Adipose tissue (tissue), 3 donors: ENCODE results near the gene DUOX1. TPM values are rescaled to one million over a fixed set of nuclear protein-coding genes. Genes with fewer than 3 reads are reported as not detected.

Experiments
- H3K27ac ChIP-seq: one replicate; pipeline ENCODE4 v1.5.1; 2013; ENCODE audit warnings: low read depth, low read length
- WGBS, 3 donors: extraction: QIAGEN DNeasy Blood & Tissue Kit; methylation state at CpG; one replicate each; pipeline ENCODE4 v1.1.7; 2013; 5-methylcytosine and 5-hydroxymethylcytosine counted together
- polyA plus RNA-seq, 3 donors: library from polyadenylated mRNA; stranded (reverse); fragments of 200-250 nt; gene quantifications; one replicate each; pipeline ENCODE4 v1.2.3, GENCODE V29; 2013
- donor health status: healthy with polysubstance abuse.
- donor health status: Bipolar disorder and iron deficiency.
- donor health status: healthy.

DUOX1 gene
- polyA plus RNA-seq, 3 donors = 0.20 to 4.1 (median 0.34) TPM

DNA sequence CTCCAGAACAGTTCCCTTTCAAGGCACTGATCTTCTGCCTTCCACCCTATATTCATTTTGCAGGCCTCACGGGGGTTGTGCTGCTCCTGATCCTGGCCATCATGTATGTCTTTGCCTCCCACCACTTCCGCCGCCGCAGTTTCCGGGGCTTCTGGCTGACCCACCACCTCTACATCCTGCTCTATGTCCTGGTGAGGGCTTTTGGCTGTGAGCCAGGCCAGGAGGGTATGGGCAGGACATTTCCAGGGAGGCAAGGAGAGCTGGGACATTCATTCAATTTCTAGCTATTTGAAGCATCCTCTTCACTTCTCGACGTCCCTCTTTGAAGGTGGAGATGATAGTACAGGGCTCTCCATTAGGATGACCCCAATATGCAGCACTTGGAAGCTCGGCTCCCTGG, 25.9 kb downstream of the DUOX1 start:
- no peak overlapping the region for H3K27ac ChIP-seq
- WGBS, 3 donors = 70 to 88% (median 75%) methylated on average over 8 of the region's 8 CpGs

DNA sequence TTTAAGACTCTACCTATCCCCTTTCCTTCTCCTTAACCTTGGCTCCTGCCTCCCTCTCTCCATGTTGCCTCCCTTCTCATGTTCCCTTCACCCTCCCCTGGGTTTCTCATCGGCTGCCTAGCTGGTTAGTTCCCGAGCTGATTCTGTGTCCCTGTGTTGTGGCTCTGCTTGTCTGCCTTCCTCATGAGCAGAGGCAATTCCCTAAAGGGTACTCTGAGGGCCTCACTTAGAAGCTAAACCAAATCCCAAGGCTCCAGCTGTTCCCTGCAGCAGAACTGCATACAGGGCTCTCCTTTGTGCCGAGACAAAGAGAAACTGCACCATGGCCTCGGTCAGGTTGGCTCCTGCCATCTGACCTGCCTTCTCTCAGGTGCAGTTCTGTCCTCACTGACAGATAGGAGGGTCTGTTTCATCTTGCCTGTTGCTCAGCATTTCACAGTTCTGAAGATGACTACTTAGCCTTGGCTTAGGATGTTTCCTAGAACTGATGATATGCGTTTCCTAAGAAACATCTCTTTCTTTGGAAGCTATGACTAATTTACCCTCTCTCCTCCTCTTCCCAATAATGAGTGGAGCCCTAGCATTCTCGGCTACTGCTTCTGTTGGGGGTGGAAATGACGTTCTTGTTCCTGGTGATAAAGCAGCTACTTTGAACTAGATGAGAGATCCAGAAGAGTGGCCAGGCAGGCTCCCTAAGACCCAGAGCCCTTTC, 27.1 kb downstream of the DUOX1 start:
- no peak overlapping the region for H3K27ac ChIP-seq
- WGBS, 3 donors = 71 to 85% (median 78%) methylated on average over 7 of the region's 7 CpGs

DNA sequence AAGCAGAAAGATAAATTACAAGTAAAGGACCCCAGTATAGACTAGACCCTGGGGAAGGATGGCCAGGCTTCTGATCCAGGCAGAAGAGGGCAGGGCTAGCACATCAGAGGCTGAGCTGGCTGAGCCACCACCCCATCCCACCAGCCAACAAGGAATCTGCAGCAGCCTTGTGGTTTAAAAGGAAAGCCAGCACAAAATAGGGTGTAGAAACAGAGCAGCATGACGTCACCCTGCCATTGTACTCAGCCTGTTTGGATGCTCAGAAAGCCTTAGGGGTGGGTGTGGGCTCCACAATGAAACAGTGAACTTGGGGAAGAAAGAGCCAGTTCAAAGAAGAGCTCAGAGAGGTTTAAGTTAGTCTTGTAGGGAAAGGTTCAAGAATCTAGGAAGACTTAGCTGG, 28.2 kb downstream of the DUOX1 start:
- no peak overlapping the region for H3K27ac ChIP-seq
- WGBS, 3 donors = 46 to 87% (median 48%) methylated on average over 1 of the region's 1 CpG

DNA sequence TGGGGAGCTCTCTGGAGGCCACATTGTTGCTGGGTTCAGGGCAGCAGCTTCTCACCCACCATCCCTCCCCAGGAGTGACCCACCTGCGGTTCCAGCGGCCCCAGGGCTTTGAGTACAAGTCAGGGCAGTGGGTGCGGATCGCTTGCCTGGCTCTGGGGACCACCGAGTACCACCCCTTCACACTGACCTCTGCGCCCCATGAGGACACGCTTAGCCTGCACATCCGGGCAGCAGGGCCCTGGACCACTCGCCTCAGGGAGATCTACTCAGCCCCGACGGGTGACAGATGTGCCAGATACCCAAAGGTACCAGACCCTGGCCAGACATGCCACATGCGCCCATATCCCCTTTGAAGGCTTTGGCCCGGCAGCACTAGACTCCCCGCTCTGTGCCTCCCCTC, 31.9 kb downstream of the DUOX1 start:
- no peak overlapping the region for H3K27ac ChIP-seq
- WGBS, 3 donors = 92 to 93% (median 93%) methylated on average over 12 to 14 of the region's 14 CpGs

DNA sequence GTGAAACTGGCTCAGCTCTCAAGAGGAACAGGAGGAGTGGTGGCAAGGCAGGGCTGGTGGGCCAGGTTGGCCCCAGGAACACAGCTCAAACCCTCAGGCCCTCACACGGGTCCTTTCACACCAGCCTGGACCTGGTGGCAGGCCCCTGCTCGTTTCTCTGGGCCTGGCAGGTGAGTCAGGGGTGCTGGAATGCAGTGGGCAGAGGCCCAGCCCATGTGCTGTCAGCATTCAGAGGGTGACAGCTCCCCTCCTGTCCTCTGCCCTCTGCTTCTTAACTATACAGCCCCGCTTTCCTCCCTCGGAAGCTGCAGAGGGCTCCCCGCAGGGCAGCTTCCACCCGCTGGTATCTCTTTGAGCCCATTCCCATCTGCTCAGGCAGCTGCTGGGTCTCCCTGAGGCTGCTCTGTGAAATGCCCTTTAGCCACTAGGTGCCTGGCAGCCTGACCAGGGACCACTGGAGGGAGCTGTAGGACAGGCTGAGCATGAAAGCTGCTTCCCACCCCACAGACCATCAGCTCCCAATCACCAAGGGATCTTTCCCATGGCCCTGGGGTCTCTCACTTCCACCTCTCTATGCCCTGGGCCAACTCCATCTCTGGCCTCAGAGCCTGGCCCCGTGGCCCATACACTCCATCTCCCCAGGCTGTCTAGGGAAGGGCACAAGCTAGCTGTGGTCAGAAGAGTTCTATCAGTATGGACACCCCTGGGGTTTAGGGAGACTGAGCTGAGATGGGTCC, 33.1 kb downstream of the DUOX1 start:
- no peak overlapping the region for H3K27ac ChIP-seq
- 5 to 13% (median 6%) methylated on average over 7 of the region's 7 CpGs for WGBS, 3 donors

DNA sequence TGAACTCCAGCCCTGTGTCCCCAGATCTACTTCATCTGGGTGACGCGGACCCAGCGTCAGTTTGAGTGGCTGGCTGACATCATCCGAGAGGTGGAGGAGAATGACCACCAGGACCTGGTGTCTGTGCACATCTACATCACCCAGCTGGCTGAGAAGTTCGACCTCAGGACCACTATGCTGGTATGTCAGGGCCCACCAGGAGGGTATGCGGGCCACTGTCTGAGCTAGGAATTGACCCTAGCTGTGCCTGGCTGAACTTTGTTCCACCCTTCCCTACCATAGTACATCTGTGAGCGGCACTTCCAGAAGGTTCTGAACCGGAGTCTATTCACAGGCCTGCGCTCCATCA, 33.7 kb downstream of the DUOX1 start:
- H3K27ac ChIP-seq = no peak overlapping the region
- WGBS, 3 donors = 69 to 87% (median 82%) methylated on average over 9 of the region's 9 CpGs

DNA sequence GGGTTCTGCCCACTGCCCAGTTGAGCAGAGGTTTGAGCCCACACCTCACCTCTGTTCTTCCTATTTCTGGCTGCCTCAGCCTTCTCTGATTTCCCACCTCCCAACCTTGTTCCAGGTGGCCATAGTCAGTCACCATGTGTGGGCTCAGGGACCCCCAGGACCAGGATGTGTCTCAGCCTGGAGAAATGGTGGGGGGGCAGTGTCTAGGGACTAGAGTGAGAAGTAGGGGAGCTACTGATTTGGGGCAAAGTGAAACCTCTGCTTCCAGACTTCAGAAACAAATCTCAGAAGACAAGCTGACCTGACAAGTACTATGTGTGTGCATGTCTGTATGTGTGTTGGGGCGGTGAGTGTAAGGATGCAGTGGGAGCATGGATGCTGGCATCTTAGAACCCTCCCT, 35.1 kb downstream of the DUOX1 start:
- H3K27ac ChIP-seq = no peak overlapping the region
- WGBS, 3 donors = 90 to 100% (median 100%) methylated on average over 1 of the region's 1 CpG

DNA sequence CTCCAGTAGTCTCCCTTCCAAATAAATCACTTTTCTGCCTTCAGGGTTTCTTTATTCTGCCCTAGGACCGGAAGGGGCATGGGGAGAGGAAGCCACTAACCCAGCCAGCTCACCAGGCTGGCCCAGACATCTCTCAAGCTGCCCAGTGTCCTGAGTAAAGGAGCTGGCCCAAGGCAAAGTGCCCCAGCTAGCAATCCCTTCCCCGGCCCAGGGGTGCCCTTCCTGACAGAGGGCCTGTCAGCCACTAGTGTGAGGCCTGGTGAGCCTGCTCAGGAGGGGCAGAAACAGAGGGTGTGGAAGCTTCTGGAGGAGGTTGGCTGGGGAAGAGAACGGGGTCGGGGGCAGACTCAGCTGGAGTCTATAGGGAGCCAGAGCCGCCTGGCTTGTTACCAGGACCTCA, 35.7 kb downstream of the DUOX1 start:
- WGBS, 3 donors = 73 to 88% (median 76%) methylated on average over 4 to 5 of the region's 5 CpGs
- no peak overlapping the region for H3K27ac ChIP-seq

DNA sequence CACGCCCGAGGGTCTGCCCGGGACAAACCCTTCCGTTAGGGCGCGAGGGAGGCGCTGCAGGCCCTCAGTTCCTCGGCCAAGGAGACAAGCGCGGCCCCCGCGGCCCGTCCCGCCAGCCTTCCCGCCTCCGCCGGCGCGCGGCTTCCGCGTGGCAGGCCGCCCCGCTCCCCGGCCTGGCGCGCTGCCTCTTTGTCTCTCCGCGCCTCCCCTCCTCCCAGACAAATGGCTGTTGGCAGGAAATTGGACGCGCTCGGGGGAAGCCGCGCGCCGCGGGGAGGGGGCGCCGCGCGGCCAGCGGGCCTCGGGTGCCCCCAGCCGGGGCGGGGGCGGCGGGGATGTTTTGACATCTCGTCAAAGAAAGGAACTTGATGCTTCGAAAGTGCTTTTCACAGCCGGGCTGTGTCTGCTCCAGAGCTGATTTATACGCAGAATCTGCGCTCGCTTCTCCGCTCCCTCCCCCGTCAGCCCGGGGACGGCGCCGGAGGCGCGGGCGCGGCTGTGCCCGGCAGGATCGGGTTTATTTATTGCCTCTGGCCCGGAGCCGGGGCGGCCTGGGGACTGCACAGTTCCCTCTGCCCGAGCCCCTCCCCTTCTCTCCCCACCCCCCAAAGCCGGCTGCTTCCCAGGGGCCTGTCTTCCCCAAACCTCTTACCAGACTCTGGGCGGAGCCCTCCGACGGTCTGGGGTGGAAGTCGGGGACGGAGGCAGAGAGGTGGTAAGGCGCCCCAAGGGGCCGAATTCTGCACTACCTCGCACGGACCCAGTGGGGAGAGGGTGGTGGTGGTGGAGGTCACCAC, 37.2 kb downstream of the DUOX1 start:
- H3K27ac ChIP-seq = peak overlapping the region; percentile 93
- WGBS, 3 donors = 0 to 1% (median 1%) methylated on average over 49 to 79 of the region's 79 CpGs

DNA sequence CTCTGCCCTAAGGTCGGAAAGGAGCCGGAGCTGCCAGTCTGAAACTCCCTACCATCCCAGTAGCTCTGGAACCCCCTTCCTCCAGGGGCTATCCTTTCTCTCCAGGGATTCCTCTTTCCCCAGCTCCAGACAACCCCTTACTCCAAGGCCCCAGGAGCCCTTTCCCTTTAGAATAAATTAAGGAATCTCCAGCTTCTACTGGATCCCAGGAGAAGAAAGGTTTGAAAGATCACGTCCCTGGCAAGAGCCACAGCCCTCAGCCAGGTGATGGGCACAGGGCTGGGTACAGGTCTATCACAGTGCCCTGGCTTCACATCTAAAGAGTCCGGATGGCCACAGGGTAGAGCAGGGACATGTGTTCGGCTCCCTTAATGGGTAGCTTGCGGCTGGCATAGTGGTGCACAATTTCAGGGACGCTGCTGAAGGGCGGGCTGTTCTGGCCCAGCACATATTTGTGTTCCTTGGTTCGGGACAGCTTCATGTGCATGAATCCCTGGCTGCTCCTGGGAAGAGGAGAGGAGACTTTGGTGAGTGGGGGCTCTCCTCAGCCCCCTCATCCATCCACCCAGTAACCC, 37.9 kb downstream of the DUOX1 start:
- WGBS, 3 donors = 68 to 76% (median 72%) methylated on average over 7 to 9 of the region's 9 CpGs
- H3K27ac ChIP-seq = no peak overlapping the region

DNA sequence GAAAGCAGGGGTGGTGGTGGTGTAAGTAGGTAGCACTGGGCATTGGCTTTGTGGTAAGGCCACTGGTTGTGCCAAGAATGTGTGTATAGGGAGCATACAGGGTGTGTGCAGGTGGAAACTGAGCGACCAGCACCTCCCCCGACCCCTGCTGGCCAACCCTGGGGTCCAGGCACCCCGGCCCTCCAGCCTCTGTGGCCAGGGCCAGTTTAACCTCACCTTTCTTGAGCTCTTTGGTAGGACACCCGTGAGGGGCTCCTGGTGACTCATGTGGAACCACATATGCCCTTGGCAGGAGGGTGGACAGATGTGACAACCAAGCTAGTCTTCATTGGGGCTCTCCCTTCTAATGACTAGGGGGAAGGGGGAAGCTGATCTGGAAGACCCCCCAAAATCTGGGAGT, 38.5 kb downstream of the DUOX1 start:
- no peak overlapping the region for H3K27ac ChIP-seq
- WGBS, 3 donors = 97 to 98% (median 98%) methylated on average over 4 of the region's 4 CpGs

DNA sequence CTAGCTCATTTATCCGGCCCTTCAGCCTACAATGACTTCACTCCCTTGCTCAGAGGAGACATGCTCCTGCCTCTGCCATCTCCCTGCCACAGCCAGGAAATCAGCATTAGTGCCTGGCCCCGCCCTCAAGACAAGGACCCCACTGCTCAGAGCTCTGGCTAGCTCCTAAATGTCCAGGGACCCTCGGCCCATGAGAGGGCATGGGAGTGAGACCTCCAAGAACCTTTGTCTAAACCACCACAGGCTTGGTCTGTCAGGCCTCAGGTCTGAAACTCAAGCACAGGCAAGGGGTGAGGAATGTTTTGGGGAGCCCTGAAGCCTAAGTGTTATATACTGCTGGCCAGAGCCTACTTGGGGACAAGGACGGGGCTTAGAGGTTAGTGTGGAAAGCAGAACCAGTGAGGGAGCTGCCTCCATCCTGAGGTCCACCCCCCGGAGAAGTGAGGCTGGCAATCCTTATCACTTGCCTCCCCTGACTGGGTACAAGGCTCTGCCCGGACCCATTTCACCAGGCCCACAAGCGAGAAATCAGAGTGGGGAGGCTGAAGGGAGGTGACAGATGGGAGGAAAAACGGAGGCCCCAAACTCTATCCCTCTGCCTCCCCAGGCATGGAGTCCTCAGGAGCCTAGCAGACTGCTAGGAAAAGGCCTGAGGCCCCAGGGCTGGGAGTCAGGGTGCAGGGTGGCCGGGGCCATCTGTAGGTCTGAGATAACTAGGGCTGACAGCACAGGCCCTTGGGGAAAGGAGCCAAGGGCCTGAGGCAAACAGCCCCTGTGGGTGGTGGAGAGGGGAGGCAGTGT, 39.2 kb downstream of the DUOX1 start:
- WGBS, 3 donors = 86 to 90% (median 87%) methylated on average over 9 of the region's 9 CpGs
- H3K27ac ChIP-seq = no peak overlapping the region

DNA sequence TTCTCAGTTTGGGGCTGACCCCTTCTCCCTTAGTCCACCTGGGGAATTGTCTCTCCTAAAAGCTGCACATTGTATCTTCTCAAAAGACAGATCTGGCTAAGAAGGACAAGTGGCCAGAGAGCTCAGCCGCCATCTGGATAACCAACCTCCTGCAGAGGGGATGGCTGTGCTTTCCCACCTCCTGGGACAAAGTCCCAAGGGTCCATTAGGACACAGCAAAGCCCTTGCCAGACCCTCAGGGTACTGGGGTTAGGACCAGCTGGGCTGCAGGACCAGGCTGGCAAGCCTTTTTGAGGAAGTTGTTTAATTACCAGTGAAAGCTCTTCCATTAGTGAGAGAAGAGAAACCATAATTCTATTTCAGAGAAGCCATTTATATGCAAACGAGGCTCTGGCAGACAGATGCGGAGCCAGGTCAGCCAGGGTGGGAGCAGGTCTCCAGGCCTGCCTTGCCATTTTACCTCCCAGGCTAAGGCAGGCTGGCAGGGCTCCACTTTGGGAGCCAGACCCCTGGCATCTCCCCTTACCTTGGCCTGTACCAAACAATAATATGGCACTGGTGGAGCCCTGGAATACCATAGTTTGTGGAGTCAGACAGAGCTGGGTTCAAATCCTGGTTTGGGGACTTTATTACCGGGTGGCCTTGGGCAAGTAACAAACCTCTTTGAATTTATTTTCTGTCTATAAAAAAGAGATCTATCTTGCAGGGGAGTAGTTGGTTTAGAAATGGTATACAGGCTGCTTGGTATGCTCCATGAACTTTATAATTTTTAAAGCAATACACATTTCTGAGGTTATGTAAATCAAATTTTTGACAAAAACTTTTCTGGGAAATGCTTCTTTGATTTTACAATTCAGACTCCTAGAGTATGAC, 40.0 kb downstream of the DUOX1 start:
- H3K27ac ChIP-seq = no peak overlapping the region
- WGBS, 3 donors = 57 to 86% (median 75%) methylated on average over 4 of the region's 4 CpGs

DNA sequence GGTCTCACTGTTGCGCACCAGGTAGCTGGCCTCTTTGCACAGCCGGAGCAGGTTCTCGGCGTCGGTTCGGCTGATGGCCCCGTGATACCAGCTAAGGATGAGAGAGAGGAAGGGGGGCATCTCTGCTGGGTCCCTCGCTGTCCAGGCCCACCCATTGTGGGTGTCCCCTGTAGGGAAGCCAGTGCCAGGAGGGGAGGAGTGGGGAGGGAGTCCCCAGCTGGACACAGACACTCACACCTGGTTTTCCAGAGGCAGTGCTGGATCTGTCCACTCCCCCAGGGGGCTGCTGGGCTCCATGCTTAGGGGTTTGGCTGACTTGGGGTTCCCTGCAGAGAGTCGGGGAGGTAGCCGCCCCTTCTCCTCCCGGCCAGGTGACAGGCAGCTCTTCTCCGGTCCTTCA, 42.1 kb downstream of the DUOX1 start:
- WGBS, 3 donors = 95 to 97% (median 96%) methylated on average over 12 of the region's 12 CpGs
- no peak overlapping the region for H3K27ac ChIP-seq

DNA sequence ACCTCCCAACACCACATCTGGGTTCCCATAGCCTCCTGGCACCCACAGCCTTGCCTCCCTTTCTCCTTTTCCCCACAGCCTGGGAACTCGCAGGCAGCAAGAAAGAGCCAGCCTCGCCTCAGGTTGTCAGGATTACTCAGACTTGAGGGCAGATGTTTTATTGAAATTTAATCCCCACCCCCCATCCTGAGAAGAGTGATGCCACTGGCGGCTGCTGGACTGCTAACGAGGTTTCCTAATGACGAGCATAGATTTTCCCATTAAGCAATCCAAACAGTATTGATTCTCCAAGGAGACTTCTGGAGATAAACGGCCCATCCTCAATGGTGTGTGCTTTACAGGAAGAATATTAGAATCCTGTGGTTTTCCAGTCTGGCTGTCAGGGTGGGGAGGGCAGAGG, 44.3 kb downstream of the DUOX1 start:
- H3K27ac ChIP-seq = no peak overlapping the region
- 81 to 87% (median 85%) methylated on average over 6 of the region's 6 CpGs for WGBS, 3 donors

DNA sequence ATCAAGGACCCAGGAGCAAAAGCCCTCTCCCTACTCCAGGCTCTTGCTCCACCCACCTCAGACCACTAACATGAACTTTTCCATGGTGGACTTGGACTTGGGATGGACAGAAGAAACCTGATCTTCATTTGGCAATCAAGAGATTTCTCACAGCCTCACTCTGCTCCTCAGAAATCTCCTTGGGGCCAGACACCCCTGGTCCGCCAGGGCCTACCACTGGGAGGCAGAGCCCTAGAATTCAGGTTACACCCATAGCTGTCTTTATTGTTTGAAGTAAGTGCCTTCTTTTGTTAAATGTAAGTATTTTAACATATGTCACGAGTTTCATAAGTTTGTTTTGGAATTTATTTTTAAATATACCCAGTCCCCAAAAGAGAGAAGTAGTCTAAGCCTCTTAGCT, 44.8 kb downstream of the DUOX1 start:
- no peak overlapping the region for H3K27ac ChIP-seq
- WGBS, 3 donors = 90 to 96% (median 92%) methylated on average over 2 of the region's 2 CpGs

DNA sequence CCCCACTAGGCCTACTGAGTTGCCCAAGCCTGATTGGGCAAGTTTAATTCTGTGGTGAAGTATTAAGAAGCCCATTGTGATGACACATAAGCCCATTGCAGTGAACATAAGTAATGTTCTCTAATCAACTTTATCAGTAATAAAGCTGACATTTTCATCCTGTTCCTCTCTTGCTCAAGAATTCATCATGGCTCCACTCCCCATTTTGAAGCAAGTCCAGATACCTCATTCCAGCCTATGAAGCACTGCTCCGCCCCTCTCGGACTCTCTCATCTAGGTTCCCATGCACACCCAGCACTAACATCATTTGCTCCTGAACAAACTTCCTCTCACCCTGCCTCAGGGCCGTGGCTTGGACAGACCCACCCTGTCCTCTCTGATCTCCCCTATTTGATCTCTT, 47.5 kb downstream of the DUOX1 start:
- no peak overlapping the region for H3K27ac ChIP-seq
- 88 to 96% (median 91%) methylated on average over 3 of the region's 3 CpGs for WGBS, 3 donors
